NAMALWA (cell line): Measurements from ENCODE around the gene LRRC34.

Experiments used
- DNase-seq: peaks from one replicate; pipeline ENCODE4 v3.0.0-alpha.2; 2015; ENCODE audit warnings: low spot score

Gene LRRC34

GRCh38 chr3:169813757-169814517 lies 1.2 kb upstream of the LRRC34 start:
- DNase-seq = peak; percentile 98

- DNase-seq = peak; percentile 54
Measured at GRCh38 chr3:169813278-169813677, 574 bp upstream of the LRRC34 start.

GRCh38 chr3:169811631-169812331 lies 923 bp downstream of the LRRC34 start:
- peak; percentile 72 for DNase-seq

- no peak for DNase-seq
Measured at GRCh38 chr3:169809230-169809795, 3.4 kb downstream of the LRRC34 start.

- no peak for DNase-seq
Measured at GRCh38 chr3:169804681-169805080, 8.0 kb downstream of the LRRC34 start.

- DNase-seq = no peak
Measured at GRCh38 chr3:169792359-169792758, 20.3 kb downstream of the LRRC34 start.

GRCh38 chr3:169790687-169791429 lies 21.8 kb downstream of the LRRC34 start:
- no peak for DNase-seq

GRCh38 chr3:169790219-169790618 lies 22.5 kb downstream of the LRRC34 start:
- DNase-seq = no peak

- no peak for DNase-seq
Measured at GRCh38 chr3:169787791-169788190, 24.9 kb downstream of the LRRC34 start.

- DNase-seq = no peak
Measured at GRCh38 chr3:169787120-169787519, 25.6 kb downstream of the LRRC34 start.

- no peak for DNase-seq
Measured at GRCh38 chr3:169781209-169781855, 31.4 kb downstream of the LRRC34 start.

GRCh38 chr3:169780742-169781141 lies 32.0 kb downstream of the LRRC34 start:
- no peak for DNase-seq

GRCh38 chr3:169777822-169778221 lies 34.9 kb downstream of the LRRC34 start:
- DNase-seq = no peak

- no peak for DNase-seq
Measured at GRCh38 chr3:169774186-169774585, 38.5 kb downstream of the LRRC34 start.

GRCh38 chr3:169772897-169773816 lies 39.5 kb downstream of the LRRC34 start, which contains the start of gene MYNN:
Gene MYNN (plus strand): TSS chr3:169773396. CDS start chr3:169774296, 900 bp downstream.
- peak; percentile 97 for DNase-seq

GRCh38 chr3:169772305-169772896 lies 40.3 kb downstream of the LRRC34 start:
- peak; percentile 90 for DNase-seq

- peak; percentile 95 for DNase-seq
Measured at GRCh38 chr3:169771497-169772304, 41.0 kb downstream of the LRRC34 start.

GRCh38 chr3:169769287-169770181 lies 43.2 kb downstream of the LRRC34 start, which contains the start of gene ACTRT3:
Gene ACTRT3 (minus strand): TSS chr3:169769561. CDS start chr3:169769520, 41 bp downstream.
- no peak for DNase-seq
